ENCODE results near the gene CAMSAP1.

The CAMSAP1 gene

DNA sequence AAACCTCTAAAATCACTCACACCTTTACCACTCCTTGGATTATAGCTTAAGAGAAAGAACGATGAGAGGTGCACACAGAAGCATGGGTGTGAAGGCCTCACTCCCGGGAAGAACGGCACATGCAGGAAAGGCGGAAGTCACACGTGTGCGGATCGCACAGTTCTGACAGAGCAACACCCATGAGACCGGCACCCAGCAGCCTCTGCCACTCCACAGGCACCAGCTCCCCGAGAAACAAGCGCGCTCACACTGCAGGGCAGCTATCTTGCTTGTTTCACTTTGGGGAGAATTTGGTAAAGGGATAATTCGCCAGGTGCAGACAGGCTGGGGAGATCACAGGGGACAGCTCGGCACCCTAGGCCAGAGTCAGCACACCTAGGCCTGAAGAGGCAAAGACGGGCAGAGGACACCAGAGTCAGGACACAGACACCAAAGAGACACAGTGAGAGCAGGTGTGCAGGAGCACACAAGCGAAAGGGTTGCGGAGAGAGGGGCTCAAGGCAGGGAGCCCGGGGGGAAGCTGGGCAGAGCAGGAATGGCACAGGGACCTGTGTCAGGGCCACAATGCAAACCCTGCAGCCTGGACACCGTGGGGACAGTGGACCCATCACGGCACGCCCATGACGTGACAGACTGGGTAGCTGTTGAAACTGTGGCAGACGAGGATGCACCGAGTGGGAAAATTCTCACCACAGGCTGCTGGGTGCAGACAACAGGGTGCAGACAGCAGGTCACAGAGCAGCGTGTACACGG, 81.7 kb downstream of the CAMSAP1 start:
- TF ChIP-seq, protein P1, sequence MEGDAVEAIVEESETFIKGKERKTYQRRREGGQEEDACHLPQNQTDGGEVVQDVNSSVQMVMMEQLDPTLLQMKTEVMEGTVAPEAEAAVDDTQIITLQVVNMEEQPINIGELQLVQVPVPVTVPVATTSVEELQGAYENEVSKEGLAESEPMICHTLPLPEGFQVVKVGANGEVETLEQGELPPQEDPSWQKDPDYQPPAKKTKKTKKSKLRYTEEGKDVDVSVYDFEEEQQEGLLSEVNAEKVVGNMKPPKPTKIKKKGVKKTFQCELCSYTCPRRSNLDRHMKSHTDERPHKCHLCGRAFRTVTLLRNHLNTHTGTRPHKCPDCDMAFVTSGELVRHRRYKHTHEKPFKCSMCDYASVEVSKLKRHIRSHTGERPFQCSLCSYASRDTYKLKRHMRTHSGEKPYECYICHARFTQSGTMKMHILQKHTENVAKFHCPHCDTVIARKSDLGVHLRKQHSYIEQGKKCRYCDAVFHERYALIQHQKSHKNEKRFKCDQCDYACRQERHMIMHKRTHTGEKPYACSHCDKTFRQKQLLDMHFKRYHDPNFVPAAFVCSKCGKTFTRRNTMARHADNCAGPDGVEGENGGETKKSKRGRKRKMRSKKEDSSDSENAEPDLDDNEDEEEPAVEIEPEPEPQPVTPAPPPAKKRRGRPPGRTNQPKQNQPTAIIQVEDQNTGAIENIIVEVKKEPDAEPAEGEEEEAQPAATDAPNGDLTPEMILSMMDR (IDR thresholded peaks at IDR 0.05; ENCODE audit: insufficient read depth, missing control alignments), result no peak
- no peak for FAIRE-seq
- DNase-seq (ENCODE audit: insufficient read length, low spot score), result no peak

DNA sequence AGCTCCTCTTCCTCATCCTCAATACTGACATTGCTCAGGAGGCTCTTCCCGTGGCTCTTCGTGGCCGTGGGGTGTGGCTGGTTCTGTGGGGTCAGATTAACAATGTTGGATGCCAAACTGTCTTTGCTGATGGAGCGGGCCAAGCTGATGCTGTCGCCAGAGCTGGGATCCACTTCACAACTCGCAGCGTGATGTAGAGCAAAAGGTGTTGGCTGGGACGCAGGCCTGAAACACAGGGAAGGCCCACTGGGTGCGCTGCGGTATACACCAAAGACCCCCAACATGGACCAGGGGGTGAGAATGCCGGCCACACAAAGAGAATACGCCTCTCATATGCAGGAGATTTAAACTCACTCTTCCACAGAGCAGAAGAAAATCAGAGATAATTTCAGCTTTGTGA, 84.3 kb downstream of the CAMSAP1 start:
- TF ChIP-seq, protein P1 (IDR thresholded peaks at IDR 0.05; ENCODE audit: insufficient read depth, missing control alignments), result no peak
- DNase-seq (ENCODE audit: insufficient read length, low spot score) (no peak), FAIRE-seq (no peak)

DNA sequence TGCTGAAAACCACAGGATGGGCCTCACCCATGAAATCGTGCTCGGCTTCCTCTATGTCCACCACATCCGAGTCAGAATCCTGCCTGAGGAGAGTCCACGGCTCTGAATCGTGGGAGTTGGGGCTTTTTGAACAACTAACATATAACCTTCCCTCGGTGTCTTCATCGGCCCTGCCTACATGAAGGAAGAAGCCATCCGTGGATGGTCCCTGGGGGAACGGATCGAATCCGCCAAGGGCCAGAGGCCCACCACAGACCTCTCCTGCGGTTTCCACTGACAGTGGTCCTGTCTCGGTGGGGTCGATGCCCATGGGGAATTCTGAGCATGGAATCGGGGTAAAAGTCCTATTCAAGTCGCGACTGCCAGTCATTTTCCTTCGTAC, 85.0 kb downstream of the CAMSAP1 start:
- TF ChIP-seq, protein P1 (IDR thresholded peaks at IDR 0.05; ENCODE audit: insufficient read depth, missing control alignments), result no peak
- FAIRE-seq, result no peak
- DNase-seq (ENCODE audit: insufficient read length, low spot score), result no peak

DNA sequence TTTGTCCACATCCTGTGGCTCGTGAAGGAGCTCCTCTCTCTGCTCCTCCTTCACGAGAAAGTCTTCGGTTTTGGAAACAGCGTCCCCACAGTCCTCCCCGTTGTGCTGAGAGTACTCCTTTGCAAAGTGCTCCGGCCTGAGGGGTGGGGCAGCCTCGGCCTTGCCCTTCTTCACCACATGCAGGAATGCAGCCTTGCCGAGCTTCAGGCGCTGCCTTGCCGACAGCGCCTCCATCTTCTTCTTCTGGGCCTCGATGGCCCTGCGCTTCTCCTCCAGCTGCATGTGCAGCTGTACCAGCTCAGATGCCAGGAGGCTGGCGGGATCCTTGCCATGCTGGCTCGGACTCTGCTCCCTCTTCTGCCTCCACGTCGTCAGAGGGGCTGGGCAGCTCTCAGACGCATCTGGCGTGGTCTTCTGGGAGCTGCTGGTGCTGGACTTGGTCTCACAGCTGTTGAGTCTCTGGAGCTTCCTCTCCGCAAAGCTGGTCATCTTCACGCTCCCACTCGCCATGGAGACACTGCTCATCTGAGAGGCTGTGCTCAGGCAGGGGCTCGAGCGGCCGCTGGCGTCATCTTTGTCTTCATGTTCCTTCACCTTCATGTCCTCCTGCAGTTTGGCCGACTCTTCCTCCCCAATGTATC, 85.5 kb downstream of the CAMSAP1 start:
- TF ChIP-seq, protein P1 (IDR thresholded peaks at IDR 0.05; ENCODE audit: insufficient read depth, missing control alignments), result no peak
- FAIRE-seq (no peak), DNase-seq (ENCODE audit: insufficient read length, low spot score) (no peak)

DNA sequence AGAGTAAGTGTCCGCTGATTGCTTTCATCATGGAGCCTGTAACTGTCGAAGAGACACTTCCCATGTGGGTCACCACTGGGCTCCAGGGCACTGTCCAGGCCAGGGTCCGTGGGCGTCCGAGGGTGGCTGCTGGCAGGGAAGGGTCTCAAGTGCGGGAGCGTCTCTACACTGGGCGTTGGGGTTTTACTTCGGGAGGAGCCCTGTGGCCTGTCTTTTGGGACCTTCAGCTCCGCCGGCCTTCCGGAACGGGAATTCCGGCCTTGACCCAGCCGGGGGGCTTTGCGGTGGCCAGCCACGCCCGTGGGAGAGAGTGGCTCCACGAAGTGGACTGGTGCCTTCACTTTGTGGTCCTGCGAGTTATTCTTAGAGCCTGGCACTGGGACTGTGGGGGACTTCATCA, 86.2 kb downstream of the CAMSAP1 start:
- FAIRE-seq (no peak), DNase-seq (ENCODE audit: insufficient read length, low spot score) (no peak)
- TF ChIP-seq, protein P1 (IDR thresholded peaks at IDR 0.05; ENCODE audit: insufficient read depth, missing control alignments), result no peak

DNA sequence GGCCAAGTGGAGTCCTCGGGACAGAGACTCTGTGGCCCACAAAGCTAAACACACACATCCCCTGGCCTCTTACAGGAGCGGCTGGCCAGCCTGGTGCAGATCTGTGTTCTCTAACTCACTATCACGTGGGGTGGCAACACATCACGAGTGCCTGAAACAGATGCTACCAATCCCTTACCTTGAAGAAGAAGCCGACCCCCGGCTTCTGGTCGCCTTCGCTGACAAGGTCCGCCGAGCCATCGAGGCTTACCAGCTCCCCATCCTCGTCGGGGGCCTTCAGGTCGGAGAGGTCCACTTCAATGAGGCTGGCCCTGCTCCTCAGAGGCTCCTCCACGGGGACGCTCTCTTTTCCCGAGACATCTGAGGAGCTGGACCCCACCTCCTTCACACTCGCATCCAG, 86.7 kb downstream of the CAMSAP1 start:
- FAIRE-seq, result no peak
- TF ChIP-seq, protein P1 (IDR thresholded peaks at IDR 0.05; ENCODE audit: insufficient read depth, missing control alignments), result no peak
- no peak for DNase-seq (ENCODE audit: insufficient read length, low spot score)

DNA sequence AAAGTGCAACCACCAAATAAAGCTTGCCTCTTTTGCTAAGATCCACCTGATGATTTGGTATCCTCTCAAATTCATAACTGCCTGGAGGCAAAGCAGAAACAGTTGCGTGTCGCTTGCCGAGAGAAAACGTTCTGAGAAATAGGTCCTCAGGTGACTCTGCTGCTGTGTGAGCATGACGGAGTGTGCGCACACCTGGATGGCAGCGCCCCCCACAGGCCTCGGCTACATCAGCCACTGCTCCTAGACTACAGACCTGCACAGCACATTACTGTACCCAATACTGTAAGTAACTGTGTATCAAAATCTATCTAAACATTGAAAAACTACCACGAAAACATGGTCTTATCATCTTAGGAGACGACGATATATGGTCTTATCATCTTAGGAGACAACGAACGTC, 87.4 kb downstream of the CAMSAP1 start:
- no peak for FAIRE-seq
- TF ChIP-seq, protein P1 (IDR thresholded peaks at IDR 0.05; ENCODE audit: insufficient read depth, missing control alignments), result no peak
- DNase-seq (ENCODE audit: insufficient read length, low spot score), result no peak
